ENCODE results near the gene POLR3GL. TPM values are rescaled to one million over a fixed set of nuclear protein-coding genes. Genes with fewer than 3 reads are reported as not detected.
A peak's percentile ranks its signal among the peaks of the same experiment; 100 is the strongest.
"Not testable (repeated sequence)": the region's sequence is repeated elsewhere in the genome, so short reads cannot be mapped to it uniquely, and the experiment has no call there.

Gene POLR3GL, protein sequence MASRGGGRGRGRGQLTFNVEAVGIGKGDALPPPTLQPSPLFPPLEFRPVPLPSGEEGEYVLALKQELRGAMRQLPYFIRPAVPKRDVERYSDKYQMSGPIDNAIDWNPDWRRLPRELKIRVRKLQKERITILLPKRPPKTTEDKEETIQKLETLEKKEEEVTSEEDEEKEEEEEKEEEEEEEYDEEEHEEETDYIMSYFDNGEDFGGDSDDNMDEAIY
- 15.6 and 16.1 TPM in 2 replicates for total RNA-seq

DNA sequence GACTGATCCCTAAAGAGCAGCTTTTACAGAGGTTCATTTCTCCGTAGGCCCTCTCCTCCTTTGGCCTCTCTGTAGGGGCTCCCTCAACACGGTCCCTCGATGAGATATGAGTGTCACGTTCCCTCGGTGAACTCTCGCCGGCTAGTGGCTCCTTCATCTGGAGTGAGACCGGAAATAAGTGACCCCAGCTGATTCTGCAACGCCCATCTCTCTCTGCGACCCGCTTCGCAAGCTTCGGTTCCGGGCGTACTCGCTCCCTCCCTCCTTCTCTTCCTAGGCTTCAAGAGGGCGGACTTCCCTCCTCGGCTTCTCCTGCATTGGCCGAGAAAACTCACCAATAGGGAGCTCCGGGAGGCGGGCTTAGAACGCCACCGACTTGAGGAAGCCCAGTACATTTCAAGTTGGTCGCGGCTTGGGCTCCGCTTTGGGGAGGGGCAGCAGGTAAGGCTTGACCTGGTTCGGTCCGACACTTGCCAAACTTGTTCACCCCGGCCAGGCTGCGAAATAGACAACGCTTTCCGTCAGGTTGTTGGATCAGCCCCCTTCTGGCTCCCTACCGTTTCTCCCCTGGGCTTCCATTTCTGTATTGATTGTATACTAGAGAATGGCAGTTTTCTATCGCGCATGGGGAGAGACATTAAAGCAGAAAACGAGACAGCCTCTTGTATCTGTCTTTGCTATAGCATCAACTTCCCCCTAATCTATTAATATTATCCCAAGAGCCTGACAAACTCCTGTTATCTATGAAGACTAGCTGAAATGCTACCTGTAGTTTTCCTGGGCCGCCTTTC is at the start of gene POLR3GL, which contains the start of gene ANKRD34A:
TSS of gene POLR3GL (plus strand) at position 363 of the 791 bp plus-strand sequence. CDS start 10,176 bp downstream, outside the sequence.
TSS of gene ANKRD34A (minus strand) at position 248 of the 791 bp plus-strand sequence. CDS start 2,816 bp downstream, outside the sequence.
- TF ChIP-seq, protein P1, sequence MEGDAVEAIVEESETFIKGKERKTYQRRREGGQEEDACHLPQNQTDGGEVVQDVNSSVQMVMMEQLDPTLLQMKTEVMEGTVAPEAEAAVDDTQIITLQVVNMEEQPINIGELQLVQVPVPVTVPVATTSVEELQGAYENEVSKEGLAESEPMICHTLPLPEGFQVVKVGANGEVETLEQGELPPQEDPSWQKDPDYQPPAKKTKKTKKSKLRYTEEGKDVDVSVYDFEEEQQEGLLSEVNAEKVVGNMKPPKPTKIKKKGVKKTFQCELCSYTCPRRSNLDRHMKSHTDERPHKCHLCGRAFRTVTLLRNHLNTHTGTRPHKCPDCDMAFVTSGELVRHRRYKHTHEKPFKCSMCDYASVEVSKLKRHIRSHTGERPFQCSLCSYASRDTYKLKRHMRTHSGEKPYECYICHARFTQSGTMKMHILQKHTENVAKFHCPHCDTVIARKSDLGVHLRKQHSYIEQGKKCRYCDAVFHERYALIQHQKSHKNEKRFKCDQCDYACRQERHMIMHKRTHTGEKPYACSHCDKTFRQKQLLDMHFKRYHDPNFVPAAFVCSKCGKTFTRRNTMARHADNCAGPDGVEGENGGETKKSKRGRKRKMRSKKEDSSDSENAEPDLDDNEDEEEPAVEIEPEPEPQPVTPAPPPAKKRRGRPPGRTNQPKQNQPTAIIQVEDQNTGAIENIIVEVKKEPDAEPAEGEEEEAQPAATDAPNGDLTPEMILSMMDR (conservative IDR thresholded peaks at IDR 0.05; ENCODE audit: low read depth, low read length) = no peak
- peak within 1 kb of the TSS; percentile 86 for H3K4me3 ChIP-seq (ENCODE audit: low read depth, low read length)
- peak; percentile 70 for DNase-seq (ENCODE audit: low read depth)

DNA sequence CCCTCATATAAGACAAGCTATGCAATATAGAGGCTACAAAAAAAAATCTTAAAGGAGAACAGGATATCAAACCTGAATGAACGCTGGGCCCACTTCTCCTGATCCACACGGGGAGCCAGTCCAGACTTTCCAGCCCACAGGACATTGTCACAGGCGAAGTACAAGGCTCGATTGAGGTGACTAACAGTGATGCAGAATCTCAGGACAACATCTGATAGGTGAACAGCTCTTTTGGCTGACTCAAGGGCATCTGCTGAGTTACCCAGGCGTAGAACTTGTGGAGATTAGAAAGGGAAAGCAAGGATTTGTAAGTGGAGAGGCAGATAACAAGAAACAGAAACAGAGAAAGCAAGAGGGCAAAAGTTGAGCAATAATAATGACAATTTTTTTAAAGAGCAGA is 47.7 kb upstream of the POLR3GL start:
- H3K4me3 ChIP-seq (ENCODE audit: low read depth, low read length) = no peak overlapping the region
- TF ChIP-seq, protein P1 (conservative IDR thresholded peaks at IDR 0.05; ENCODE audit: low read depth, low read length) = no peak
- no peak for DNase-seq (ENCODE audit: low read depth)

DNA sequence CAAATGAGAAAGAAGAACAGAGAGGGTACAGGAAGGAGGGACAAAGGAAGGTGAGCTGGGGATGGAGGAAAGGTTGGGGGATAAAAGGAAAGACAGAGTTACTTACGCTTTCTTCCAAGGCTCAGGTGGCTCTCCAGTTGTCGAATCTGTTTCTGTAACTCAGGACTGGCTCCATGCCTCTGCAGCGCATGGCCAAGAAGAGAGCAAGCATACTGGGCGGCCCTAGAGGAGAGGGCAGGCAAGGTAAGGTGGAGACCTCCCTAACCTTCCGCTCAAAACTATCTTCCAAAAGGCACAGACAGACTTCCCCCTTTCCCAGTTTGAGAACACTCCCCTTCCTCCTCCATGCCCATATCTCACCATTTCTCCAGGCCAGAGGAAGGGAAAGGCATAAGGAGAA is 46.9 kb upstream of the POLR3GL start:
- H3K4me3 ChIP-seq (ENCODE audit: low read depth, low read length) = peak overlapping the region; percentile 95
- TF ChIP-seq, protein P1 (conservative IDR thresholded peaks at IDR 0.05; ENCODE audit: low read depth, low read length) = no peak
- no peak for DNase-seq (ENCODE audit: low read depth)

DNA sequence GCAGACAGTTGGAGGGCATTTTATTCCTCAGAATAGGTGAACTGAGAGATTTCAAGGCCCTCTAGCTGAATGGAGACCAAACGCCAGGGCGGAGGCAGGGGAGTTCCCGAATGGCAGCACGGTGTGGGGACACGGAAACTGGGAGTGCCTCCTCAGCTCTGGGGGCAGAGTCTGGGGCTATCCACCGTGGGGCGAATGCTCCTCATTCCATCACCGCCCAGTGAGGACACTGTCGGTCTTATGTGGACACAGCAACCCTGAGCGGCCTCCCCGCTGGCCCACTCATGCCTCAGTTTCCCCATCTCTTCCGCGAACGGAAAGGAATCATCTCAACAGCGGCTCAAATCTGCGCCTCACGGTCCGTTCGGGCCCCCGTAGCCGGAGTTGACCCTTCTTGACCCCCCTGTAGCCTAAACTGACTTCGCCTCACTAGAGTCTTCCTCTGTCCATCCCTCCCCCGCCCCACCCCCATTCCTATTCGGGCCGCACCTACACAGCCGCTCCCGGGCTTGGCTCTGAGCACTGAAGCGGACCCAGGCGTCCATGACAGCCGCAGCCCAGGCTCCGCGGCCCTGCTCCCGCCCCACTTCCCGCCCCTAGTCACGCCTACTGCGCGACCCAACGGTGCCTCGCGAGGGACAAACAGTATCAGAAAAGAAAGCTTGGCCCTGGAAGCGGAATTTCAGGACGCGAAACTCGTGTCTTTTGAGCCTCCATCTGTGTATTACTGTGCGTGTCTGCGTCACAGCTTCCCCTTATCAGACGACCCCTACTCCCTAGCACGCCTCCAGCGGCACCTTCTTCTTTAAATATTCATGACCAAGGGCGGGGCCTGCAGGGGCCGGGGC is 46.1 kb upstream of the POLR3GL start, which contains the start of gene PEX11B:
TSS of gene PEX11B (minus strand) at position 574 of the 848 bp plus-strand sequence. CDS start at position 545, 29 bp downstream.
- peak within 1 kb of the TSS; percentile 95 for H3K4me3 ChIP-seq (ENCODE audit: low read depth, low read length)
- TF ChIP-seq, protein P1 (conservative IDR thresholded peaks at IDR 0.05; ENCODE audit: low read depth, low read length) = no peak
- peak; percentile 54 for DNase-seq (ENCODE audit: low read depth)

DNA sequence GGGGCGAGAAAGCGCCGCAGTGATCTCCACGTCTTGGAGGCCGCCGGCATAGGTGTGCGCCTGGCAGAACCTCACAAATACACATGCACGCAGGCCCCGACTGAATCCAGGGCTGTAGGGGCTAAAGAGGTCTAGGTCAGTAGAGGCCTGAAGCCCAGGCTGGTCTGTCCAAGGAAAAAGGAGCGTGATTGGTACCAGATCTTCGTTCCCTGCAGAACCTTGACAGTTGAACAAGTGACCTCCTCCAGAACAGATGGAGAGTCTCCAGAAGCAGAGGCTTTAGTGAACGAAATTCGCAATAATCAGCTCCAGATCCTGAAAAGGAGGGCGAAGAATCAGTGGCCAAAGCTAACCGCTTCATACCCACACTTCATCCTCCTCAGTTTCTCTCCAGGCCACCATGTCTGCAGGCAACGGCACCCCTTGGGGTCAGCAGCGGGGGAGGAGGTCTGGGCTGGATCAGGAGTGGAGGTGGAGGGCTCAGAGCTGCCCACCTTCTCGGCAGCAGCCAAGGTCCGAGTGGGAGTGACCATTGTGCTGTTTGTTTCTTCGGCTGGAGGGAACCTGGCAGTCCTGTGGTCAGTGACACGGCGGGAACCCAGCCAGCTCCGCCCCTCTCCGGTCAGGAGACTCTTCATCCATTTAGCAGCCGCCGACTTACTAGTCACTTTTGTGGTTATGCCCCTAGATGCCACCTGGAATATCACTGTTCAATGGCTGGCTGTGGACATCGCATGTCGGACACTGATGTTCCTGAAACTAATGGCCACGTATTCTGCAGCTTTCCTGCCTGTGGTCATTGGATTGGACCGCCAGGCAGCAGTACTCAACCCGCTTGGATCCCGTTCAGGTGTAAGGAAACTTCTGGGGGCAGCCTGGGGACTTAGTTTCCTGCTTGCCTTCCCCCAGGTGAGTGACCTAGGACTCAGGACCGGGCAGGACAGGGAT is 45.2 kb upstream of the POLR3GL start:
- peak overlapping the region; percentile 95 for H3K4me3 ChIP-seq (ENCODE audit: low read depth, low read length)
- TF ChIP-seq, protein P1 (conservative IDR thresholded peaks at IDR 0.05; ENCODE audit: low read depth, low read length) = peak; percentile 11
- no peak for DNase-seq (ENCODE audit: low read depth)

DNA sequence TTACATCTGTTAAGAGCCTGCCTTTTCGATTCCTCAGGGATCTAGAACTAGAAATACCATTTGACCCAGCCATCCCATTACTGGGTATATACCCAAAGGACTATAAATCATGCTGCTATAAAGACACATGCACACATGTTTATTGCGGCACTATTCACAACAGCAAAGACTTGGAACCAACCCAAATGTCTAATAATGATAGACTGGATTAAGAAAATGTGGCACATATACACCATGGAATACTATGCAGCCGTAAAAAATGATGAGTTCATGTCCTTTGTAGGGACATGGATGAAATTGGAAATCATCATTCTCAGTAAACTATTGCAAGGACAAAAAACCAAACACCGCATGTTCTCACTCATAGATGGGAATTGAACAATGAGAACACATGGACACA is 44.2 kb upstream of the POLR3GL start:
- not testable (repeated sequence) for DNase-seq (ENCODE audit: low read depth)
- peak overlapping the region; percentile 95 for H3K4me3 ChIP-seq (ENCODE audit: low read depth, low read length)

All from epithelial cell of proximal tubule (primary cell).